GM19438 (cell line): ENCODE results near the gene SH2D4B.
"Not testable (repeated sequence)": the region's sequence is repeated elsewhere in the genome, so short reads cannot be mapped to it uniquely, and the experiment has no call there.

Source experiments
- ATAC-seq: cut with Tn5 transposase; IDR thresholded peaks from one replicate; pipeline ENCODE4 v1.9.1; 2021; ENCODE audit warnings: low read depth; ENCODE audit not compliant: unreplicated experiment

SH2D4B gene

GRCh38 chr10:80523773-80524172 is 13.9 kb upstream of the SH2D4B start:
- no peak for ATAC-seq

DNA sequence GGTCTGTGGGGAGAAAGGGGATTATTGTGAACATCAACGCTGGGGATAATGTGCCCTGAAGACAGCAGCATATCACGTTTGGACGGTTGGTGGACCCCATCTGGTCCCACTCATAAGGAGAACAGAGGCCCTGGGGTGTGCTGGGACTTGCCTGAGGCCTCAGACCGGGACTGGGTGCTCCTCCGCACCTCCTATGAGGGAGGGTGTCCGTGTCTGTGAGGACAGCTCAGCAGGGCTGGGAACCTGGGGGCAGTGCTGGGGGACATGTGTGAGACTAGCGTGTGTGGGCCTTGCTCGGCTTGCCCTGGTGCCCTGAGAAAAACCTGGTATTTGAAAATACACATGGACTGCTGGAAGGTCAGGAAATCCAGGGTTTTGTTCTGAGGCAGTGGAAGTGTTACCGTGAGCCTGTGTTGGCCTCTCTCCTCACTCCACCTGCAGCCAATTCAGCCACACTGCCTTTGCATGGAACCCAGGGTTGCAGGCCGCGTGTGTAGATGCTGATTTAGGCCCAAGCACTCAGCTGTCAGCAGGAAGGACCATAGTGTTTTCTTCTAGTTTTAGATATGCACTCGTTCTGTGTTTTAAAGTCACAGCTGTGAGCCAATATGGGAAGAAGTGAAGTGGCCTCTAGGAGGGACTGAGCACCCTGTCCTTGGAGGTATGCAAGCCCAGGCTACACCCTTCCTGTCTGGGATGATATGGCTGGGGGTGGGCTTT is 13.4 kb upstream of the SH2D4B start:
- ATAC-seq, result no peak

DNA sequence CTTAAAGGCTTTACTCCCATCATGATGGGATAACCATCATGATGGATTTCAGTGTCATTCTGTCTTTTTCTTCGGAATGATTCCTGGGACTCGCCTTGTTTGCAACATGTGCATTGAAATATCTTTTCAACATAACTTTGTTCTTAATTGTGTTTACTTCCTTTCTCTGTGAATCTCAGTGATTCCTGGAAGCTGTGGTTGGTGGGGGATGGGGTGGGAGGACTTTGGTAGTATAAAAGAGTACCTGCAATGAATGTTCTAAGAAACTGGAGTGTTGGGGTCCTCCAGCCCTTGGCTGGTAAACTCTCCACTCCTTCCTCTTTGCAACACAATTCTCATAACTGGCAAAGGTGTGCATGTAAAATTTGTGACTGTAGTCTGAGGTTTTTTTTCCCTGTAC is 11.5 kb upstream of the SH2D4B start:
- ATAC-seq, result no peak

- no peak for ATAC-seq
Observed at GRCh38 chr10:80526742-80527141, 11.0 kb upstream of the SH2D4B start.

DNA sequence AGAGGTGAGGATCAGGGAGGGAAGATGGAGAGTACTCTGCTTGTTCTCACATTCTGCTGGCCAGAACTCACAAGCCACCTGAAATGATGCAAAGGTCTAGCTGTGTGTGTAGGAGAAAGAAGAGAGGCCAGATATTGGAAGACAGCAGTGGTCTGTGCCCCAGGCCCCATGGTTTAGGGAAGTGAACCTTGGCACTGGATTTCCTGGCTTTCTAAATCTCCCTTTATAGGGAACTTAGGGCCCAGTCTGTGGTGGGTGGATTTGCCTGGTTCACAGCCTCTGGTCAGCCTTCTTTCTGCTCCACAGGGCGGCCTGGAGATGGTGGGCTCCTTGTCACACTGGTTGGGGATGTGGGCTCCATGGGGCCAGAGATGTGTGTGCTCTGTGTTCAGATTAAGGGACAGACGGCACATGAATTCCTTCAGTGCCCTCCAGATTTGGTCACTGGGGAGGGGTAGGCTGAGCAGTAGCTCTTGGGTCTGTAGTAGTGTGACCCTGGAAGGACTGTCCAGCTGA is 9.5 kb upstream of the SH2D4B start:
- ATAC-seq, result no peak

GRCh38 chr10:80528901-80529300 is 8.8 kb upstream of the SH2D4B start:
- no peak for ATAC-seq

DNA sequence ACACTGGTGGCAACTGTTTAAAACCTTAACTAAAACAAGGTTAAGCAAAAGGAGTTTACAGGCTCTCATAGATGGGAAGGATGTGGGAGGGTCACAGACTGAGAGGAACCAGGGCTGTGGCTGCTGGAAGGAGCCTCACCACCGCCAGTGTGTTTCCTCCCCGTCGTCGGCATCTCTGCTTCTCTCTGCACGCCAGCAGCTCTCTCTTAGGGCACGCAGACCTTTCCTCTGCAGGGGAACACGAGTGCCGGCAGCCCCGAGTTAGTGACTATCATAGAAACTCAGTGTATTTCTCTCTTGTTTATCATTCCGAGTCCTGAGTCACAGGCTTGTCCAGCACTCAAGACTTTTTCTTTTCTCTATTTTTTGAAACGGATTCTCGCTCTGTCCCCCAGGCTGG is 8.1 kb upstream of the SH2D4B start:
- no peak for ATAC-seq

GRCh38 chr10:80530251-80530650 is 7.5 kb upstream of the SH2D4B start:
- ATAC-seq, result no peak

DNA sequence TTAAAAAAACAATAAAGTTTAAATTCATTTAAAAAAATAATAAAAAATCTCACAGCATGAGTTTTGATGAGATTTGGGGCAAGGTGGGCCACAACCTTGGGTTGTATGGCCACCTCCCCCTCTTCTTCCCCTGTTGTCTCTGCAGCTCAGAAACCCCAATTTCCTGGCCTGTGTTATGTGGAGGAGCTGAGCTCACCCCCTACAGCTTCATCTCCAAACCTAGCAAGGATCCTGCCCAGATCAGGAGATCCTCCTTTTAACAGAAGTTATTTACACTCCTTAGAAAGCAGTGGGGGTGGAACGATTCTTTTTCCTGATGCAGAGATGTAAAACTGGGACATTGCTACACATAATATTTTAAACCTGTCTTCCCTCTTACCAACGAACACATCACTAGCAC is 6.9 kb upstream of the SH2D4B start:
- ATAC-seq, result no peak

GRCh38 chr10:80532571-80532970 is 5.1 kb upstream of the SH2D4B start:
- no peak for ATAC-seq

GRCh38 chr10:80534059-80534458 is 3.6 kb upstream of the SH2D4B start:
- not testable (repeated sequence) for ATAC-seq

- ATAC-seq, result not testable (repeated sequence)
Observed at GRCh38 chr10:80534646-80535045, 3.1 kb upstream of the SH2D4B start.

- ATAC-seq, result peak; percentile 84
Observed at GRCh38 chr10:80535671-80536360, 1.9 kb upstream of the SH2D4B start.

DNA sequence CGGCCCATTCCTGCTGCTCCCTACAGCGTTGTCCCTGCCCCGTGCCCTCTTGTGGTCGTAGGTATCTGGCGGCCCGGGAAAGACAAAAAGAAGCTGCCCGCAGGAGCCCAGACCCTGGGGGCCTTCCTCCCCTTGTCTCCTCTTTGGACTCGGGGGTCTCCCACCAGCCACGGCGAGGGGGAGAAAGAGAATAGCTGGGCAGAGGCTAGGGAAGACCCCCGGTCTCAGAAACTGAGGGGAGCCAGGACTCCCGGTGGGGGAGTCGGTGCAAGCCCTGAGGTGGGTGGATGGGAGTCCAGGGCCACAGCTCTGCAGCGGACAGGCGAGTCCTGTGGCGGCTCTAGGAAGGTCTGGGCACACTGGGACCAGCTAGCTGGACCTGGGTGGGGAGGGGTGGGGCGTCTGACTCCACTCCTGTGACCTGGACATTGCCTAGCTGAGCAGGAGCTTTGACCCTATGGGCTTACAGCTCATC is 1.3 kb upstream of the SH2D4B start:
- ATAC-seq, result no peak

- ATAC-seq, result no peak
Observed at GRCh38 chr10:80537086-80537735, 491 bp upstream of the SH2D4B start.

- no peak for ATAC-seq
Observed at GRCh38 chr10:80538481-80539185, 931 bp downstream of the SH2D4B start.

DNA sequence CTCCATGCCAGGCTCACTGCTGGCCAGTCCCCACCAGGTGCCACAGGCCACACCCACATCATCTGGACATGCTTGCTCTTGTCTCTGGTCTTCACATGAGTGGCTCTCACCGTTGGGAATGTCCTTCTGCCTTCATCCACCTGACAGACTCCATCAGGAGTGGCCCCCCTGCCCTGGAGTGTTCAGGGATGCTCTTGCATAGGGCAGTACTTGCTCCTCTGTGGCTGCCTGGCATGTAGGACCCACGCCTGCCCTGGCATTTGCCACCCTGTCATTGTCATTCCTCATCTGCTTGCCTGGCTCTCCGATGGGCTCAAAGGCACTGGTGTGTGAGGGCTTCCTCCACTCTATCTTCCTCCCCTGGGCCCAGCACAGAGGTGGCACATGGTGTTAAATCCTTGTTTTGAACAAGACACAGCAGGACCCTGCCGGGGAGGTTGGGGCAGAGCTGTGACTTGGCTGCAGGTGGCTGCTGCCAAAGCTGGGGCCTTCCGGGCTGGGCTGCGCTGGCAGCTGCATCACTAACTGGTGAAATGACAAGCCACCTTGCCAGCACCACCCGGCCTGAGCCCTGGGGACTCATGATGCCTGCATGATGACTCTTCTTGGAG is 1.8 kb downstream of the SH2D4B start:
- no peak for ATAC-seq

GRCh38 chr10:80540136-80540535 is 2.4 kb downstream of the SH2D4B start:
- no peak for ATAC-seq

DNA sequence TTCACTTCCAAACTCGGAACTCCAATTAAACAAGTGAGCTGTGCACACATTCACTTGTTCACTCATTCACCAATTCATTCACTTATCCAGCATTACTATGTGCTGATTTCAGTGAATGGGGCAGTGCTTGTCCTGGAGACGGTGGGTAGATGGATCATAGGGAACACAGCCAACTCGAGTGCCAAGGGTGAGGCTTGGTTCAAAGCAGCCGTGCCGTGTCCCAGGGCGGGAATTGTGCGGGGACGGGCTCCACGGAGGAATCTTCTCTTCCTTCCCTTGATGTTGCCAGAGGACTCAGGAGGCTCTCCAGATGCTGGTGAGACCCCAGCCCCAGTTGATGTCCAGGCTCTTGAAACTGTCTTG is 2.9 kb downstream of the SH2D4B start:
- no peak for ATAC-seq

- ATAC-seq, result peak; percentile 69
Observed at GRCh38 chr10:80540981-80541750, 3.5 kb downstream of the SH2D4B start.
